Peyer's patch (tissue), 4 donors: ENCODE measurements around the gene ITGB8.

Source experiments
- POLR2A ChIP-seq, 2 donors: fragments of 450-650 bp; IDR thresholded peaks; one replicate each; pipeline ENCODE4 v1.5.1; 2017; ENCODE audit warnings: antibody characterized with exemption in 2 of 2, mild to moderate bottlenecking in 2 of 2, moderate library complexity in 2 of 2
- TF ChIP-seq, protein P1 (sequence below), 6 experiments: fragments of 450-650 bp in 4 of 6; fragments of 200-600 bp in 2 of 6; sonication (generic) in 1 of 6; IDR thresholded peaks; one replicate each; pipeline ENCODE4 v1.5.1; 2017 to 2019; ENCODE audit warnings: antibody characterized with exemption in 6 of 6, mild to moderate bottlenecking in 3 of 6, moderate library complexity in 1 of 6

DNA sequence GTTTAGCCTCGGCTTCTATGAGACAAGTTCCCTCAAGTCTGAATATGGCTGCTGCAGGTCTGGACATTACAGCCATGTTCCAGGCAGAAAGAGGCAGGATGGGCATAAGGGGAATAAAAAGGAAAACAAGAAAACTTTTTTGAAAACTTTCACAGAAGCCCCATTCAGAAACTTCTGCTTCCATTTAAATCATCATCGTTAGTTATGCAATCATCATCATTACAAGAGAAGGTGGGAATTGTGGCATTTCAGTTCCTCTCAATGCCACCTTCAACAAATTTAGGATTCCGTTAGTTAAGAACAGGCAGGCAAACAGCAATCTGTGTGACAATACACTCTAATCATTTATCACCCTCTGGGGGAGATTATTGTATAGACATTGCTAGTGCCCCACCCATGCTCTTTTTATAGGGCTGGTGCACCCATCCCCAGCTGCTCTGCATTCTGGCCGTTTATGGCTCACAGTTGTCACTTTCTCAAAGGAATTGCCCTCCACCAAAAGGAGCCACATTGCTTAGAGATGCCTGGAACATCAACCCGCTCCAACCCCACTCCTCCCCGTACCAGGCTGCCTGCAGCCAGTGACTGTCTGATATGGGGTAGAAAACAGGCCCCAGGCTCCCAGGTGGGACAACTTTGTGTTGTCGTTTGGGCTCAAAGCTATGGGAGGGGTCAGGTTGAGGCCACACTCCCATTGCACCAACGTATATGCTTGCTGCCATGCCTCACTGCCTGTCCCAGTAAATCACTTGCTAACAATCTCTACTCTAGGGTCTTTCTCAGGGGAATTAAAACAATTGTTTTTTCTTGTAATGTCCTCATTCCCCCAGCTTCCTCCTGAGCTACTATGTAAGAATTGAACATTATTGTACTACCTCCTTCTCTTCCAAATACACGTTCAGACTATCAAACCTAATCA, 24.2 kb downstream of the ITGB8 start:
- TF ChIP-seq, protein P1, sequence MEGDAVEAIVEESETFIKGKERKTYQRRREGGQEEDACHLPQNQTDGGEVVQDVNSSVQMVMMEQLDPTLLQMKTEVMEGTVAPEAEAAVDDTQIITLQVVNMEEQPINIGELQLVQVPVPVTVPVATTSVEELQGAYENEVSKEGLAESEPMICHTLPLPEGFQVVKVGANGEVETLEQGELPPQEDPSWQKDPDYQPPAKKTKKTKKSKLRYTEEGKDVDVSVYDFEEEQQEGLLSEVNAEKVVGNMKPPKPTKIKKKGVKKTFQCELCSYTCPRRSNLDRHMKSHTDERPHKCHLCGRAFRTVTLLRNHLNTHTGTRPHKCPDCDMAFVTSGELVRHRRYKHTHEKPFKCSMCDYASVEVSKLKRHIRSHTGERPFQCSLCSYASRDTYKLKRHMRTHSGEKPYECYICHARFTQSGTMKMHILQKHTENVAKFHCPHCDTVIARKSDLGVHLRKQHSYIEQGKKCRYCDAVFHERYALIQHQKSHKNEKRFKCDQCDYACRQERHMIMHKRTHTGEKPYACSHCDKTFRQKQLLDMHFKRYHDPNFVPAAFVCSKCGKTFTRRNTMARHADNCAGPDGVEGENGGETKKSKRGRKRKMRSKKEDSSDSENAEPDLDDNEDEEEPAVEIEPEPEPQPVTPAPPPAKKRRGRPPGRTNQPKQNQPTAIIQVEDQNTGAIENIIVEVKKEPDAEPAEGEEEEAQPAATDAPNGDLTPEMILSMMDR (IDR thresholded peaks at IDR 0.05): no peak
- TF ChIP-seq POLR2A (IDR thresholded peaks at IDR 0.05): no peak
